Measurements from ENCODE around the gene SLAMF1. TPM values are rescaled to one million over a fixed set of nuclear protein-coding genes. Genes with fewer than 3 reads are reported as not detected.

Gene SLAMF1
- total RNA-seq, 1 donor from 2014 or later: not detected

GRCh38 chr1:160622501-160623226 lies 24.2 kb downstream of the SLAMF1 start:
- Histone ChIP-seq H3F3A (ENCODE audit: low read depth) (no peaks in the 10 kb centered on the region), H3K27ac (no peak overlapping the region), H2AFZ (replicated peaks) (no peak overlapping the region), H3K27me3 (no peaks in the 10 kb centered on the region), H3K4me3 (no peak overlapping the region), H4K20me1 (ENCODE audit: low read depth) (no peaks in the 10 kb centered on the region), H3K36me3 (no peaks in the 10 kb centered on the region), H3K9ac (no peak overlapping the region), H3K4me2 (no peak overlapping the region), H3K4me1 (no peaks in the 10 kb centered on the region), H3K79me2 (ENCODE audit: low read depth) (no peaks in the 10 kb centered on the region), H3K9me3 (ENCODE audit: low read depth) (no peaks in the 10 kb centered on the region)
- Mint-ChIP-seq H3K27me3 (ENCODE audit: insufficient read depth, low read depth) (peaks cover 4% of the 10 kb centered on the region), H3K36me3 (no peaks in the 10 kb centered on the region), H3K27ac (no peak overlapping the region), H3K9me3 (peaks cover 3% of the 10 kb centered on the region), H3K4me1 (no peaks in the 10 kb centered on the region), H3K4me3 (no peak overlapping the region)
- DNase-seq (ENCODE audit: low spot score): no peak
- TF ChIP-seq EZH2phosphoT487 (IDR thresholded peaks at IDR 0.05): no peak
- TF ChIP-seq CTCF (IDR thresholded peaks at IDR 0.05): no peak
- no peak for TF ChIP-seq EZH2 (IDR thresholded peaks at IDR 0.05)

GRCh38 chr1:160621633-160622413 lies 25.0 kb downstream of the SLAMF1 start:
- no peaks in the 10 kb centered on the region for H3K79me2 ChIP-seq (ENCODE audit: low read depth)
- H2AFZ ChIP-seq (replicated peaks): no peak overlapping the region
- H3K9me3 Mint-ChIP-seq: peaks cover 3% of the 10 kb centered on the region
- no peaks in the 10 kb centered on the region for H4K20me1 ChIP-seq (ENCODE audit: low read depth)
- no peaks in the 10 kb centered on the region for H3K9me3 ChIP-seq (ENCODE audit: low read depth)
- no peak overlapping the region for H3K9ac ChIP-seq
- no peak for DNase-seq (ENCODE audit: low spot score)
- no peak overlapping the region for H3K4me3 ChIP-seq
- no peaks in the 10 kb centered on the region for H3K27me3 ChIP-seq
- no peak overlapping the region for H3K27ac ChIP-seq
- H3K36me3 ChIP-seq: no peaks in the 10 kb centered on the region
- H3K4me2 ChIP-seq: no peak overlapping the region
- H3K27me3 Mint-ChIP-seq (ENCODE audit: insufficient read depth, low read depth): peaks cover 4% of the 10 kb centered on the region
- H3K36me3 Mint-ChIP-seq: no peaks in the 10 kb centered on the region
- H3K27ac Mint-ChIP-seq: no peak overlapping the region
- H3K4me1 ChIP-seq: no peaks in the 10 kb centered on the region
- no peak overlapping the region for H3K4me3 Mint-ChIP-seq
- no peaks in the 10 kb centered on the region for H3K4me1 Mint-ChIP-seq
- TF ChIP-seq EZH2 (IDR thresholded peaks at IDR 0.05) (no peak), CTCF (IDR thresholded peaks at IDR 0.05) (no peak), EZH2phosphoT487 (IDR thresholded peaks at IDR 0.05) (no peak)
- H3F3A ChIP-seq (ENCODE audit: low read depth): no peaks in the 10 kb centered on the region

- no peak overlapping the region for H3K4me3 Mint-ChIP-seq
- H3K36me3 Mint-ChIP-seq: no peaks in the 10 kb centered on the region
- no peak overlapping the region for H3K27ac Mint-ChIP-seq
- Histone ChIP-seq H3K4me1 (no peaks in the 10 kb centered on the region), H3K4me3 (no peak overlapping the region), H3F3A (ENCODE audit: low read depth) (no peaks in the 10 kb centered on the region), H3K4me2 (no peak overlapping the region), H3K9ac (no peak overlapping the region), H4K20me1 (ENCODE audit: low read depth) (no peaks in the 10 kb centered on the region), H3K79me2 (ENCODE audit: low read depth) (no peaks in the 10 kb centered on the region), H3K27me3 (no peaks in the 10 kb centered on the region), H2AFZ (replicated peaks) (no peak overlapping the region), H3K36me3 (no peaks in the 10 kb centered on the region), H3K27ac (no peak overlapping the region), H3K9me3 (ENCODE audit: low read depth) (no peaks in the 10 kb centered on the region)
- TF ChIP-seq EZH2 (IDR thresholded peaks at IDR 0.05): no peak
- no peak for TF ChIP-seq CTCF (IDR thresholded peaks at IDR 0.05)
- TF ChIP-seq EZH2phosphoT487 (IDR thresholded peaks at IDR 0.05): no peak
- H3K4me1 Mint-ChIP-seq: no peaks in the 10 kb centered on the region
- peaks cover 2% of the 10 kb centered on the region for H3K27me3 Mint-ChIP-seq (ENCODE audit: insufficient read depth, low read depth)
- DNase-seq (ENCODE audit: low spot score): no peak
- peaks cover 3% of the 10 kb centered on the region for H3K9me3 Mint-ChIP-seq
Observed at GRCh38 chr1:160620942-160621632, 25.8 kb downstream of the SLAMF1 start.
